VCaP (cell line): ENCODE data around the gene PCSK5.

Experiments used
- H3K27ac ChIP-seq: fragments of 450-650 bp; 2 replicates; pipeline ENCODE4 v1.5.1; 2017
- TF ChIP-seq, protein P1 (sequence below): fragments of 450-650 bp; conservative IDR thresholded peaks from 2 replicates; pipeline ENCODE4 v1.5.1; 2017; ENCODE audit warnings: mild to moderate bottlenecking, moderate library complexity

Gene PCSK5

DNA sequence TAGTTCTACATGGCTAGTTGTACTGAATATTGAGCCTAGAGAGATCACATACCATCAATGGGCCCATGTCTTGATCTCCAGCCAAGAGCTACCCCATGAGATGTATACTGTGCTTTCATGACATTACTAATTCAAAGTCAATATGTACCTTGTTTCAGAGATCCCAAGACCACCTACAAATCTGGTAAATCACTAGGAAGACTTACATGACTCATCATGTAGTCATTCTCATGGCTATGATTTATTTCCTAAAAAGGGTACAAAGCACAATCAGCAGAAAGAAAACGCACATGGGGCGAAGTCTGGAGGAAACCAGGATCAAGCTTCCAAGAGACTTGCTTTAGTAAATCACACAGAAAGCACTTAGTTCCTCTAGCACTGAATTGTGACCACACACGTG is 103.0 kb downstream of the PCSK5 start:
- TF ChIP-seq, protein P1, sequence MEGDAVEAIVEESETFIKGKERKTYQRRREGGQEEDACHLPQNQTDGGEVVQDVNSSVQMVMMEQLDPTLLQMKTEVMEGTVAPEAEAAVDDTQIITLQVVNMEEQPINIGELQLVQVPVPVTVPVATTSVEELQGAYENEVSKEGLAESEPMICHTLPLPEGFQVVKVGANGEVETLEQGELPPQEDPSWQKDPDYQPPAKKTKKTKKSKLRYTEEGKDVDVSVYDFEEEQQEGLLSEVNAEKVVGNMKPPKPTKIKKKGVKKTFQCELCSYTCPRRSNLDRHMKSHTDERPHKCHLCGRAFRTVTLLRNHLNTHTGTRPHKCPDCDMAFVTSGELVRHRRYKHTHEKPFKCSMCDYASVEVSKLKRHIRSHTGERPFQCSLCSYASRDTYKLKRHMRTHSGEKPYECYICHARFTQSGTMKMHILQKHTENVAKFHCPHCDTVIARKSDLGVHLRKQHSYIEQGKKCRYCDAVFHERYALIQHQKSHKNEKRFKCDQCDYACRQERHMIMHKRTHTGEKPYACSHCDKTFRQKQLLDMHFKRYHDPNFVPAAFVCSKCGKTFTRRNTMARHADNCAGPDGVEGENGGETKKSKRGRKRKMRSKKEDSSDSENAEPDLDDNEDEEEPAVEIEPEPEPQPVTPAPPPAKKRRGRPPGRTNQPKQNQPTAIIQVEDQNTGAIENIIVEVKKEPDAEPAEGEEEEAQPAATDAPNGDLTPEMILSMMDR = no peak
- no peak overlapping the region for H3K27ac ChIP-seq

DNA sequence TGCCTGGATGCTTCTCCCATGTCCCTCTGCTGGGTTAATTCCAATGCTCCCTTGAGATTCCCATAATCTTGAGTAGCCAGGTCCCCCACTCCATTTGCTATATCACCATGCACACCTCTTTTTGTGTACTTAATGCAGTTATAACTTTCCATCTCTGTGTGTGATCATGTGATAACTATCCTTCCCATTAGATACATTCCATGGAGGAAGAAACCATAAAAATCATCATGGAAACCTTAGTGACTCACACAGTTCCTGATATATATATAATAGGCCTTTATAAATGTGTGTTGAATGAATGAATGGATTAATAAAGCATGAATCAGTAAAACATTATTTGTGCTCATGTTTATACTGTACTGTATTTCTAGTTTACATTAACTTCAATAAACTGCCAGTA is 104.6 kb downstream of the PCSK5 start:
- TF ChIP-seq, protein P1 = no peak
- no peak overlapping the region for H3K27ac ChIP-seq

DNA sequence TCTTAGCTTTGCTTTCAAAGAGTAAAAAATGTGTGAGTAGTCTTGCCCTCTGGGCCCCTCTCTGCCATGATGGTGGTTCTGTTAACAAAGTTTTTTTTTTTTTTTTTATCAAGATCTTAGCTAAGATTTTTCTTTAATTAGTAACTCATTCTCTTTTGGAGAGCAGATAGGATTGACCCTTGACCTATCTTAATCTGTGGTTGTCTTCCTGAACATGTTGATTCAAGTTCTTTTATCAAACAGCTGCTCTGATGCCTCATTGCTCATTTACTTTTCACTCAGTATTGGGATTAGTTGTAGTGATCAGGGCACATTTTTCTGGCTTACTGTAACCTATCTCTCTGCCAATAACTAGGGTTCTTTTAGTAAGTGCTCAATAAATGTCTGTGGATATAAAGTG is 106.3 kb downstream of the PCSK5 start:
- no peak overlapping the region for H3K27ac ChIP-seq
- TF ChIP-seq, protein P1 = no peak

DNA sequence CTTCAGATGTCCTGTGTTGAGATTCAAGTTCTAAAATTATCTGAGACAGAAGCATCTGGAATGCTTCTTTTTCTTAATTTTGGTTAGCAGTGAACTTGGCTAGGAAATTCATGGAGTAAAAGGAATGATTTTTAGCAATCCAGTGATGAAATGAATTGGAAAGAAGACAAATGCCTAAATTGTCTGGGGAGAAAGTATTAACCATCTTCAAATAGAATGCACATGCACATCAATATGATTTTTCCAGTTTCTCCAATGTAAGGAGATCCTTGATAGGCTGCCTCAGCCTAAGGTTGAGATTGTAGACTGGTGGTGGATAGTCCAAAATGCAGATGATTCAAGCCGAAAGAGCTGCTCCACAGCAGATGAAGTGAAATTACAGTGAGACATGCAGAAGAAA is 106.7 kb downstream of the PCSK5 start:
- H3K27ac ChIP-seq = no peak overlapping the region
- TF ChIP-seq, protein P1 = no peak

DNA sequence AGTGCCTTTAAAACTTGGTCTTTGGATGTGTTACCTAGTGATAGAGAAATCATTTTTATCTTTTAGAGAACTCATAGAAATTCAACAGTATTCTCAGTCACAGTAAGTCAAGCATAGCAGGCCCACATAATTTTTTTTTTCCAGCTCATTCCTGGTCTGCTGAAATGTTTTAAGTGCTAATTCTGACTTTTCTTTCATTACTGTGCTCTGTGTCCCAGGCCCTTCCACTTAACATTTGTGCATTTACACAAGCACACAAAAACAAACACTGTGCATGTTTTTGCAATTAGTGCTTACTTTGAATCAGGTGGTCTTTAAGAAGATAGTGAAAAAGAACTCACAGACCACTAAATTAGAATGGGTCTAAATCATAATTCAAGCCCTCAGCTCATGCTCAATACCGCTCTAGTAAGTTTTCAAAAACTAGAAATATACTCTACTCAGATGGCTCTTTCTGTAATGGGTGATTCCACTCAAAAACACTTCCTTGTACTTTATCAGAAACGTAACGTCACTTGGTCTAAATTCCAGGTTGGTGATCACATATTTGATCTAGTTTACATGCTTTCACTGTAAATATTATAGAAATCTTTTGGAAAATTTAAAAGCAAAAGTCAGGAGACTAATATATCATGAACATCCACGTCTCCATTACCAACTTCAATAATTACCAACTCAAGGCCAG is 107.8 kb downstream of the PCSK5 start:
- no peak overlapping the region for H3K27ac ChIP-seq
- TF ChIP-seq, protein P1 = no peak

DNA sequence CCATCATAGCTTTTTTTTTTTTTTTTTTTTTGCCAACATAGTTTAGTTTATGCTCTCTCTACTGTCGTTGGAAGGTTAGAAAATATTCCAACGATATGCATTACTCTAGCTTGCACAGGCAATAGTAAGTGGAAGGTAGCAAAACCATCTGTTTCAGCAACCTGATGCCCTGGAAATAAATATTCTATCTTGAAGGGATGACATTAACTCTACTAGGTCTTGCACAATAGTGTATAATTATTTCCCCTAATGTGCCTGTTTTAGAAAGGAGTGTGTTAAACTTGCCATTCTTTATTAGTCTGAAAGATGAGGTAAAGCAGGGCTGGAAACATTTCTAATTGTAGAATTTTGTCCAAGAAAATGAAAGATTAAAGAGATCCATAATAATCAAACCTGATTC is 111.0 kb downstream of the PCSK5 start:
- no peak overlapping the region for H3K27ac ChIP-seq
- TF ChIP-seq, protein P1 = no peak

DNA sequence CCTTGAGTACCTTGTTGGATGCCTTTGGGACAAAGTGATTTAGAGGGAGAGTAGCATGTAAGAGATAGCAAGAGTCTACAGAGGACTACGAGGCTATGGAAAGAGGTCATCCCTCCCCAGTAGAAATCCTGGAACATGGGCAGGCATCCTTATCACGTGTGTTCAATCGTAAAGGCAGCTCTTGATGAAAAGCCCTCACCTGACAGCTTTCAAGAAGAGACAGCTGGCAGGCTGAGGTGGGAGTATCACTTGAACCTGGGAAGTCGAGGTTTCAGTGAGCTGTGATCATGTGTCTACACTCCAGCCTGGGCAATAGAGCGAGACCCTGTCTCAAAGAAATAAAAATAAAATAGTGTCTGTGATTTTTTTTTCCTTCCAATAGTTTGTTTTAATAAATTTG is 112.6 kb downstream of the PCSK5 start:
- TF ChIP-seq, protein P1 = no peak
- H3K27ac ChIP-seq = no peak overlapping the region
